Stimulated activated CD8-positive, alpha-beta memory T cell treated with anti-CD3 and anti-CD28 coated beads, Interleukin-7, amount 100 ng/mL, for 48 hours (primary cell): ENCODE results near the gene KRTAP4-9.
"Not testable (repeated sequence)": the region's sequence is repeated elsewhere in the genome, so short reads cannot be mapped to it uniquely, and the experiment has no call there.

Source experiments
- DNase-seq, 2 donors: peaks; one replicate each; pipeline ENCODE4 v3.0.0-alpha.2; 2020; ENCODE audit warnings: low read depth in 1 of 2; ENCODE audit errors: extremely low read depth in 1 of 2

The KRTAP4-9 gene

GRCh38 chr17:41096055-41096454 is 9.1 kb upstream of the KRTAP4-9 start:
- DNase-seq = no peak

GRCh38 chr17:41098042-41098441 is 7.1 kb upstream of the KRTAP4-9 start, which contains the start of gene KRTAP4-8:
Gene KRTAP4-8, minus strand, starts transcription at chr17:41098142. Its CDS starts 58 bp downstream, at chr17:41098084.
- DNase-seq = no peak

GRCh38 chr17:41098481-41098880 is 6.7 kb upstream of the KRTAP4-9 start:
- no peak for DNase-seq

- not testable (repeated sequence) for DNase-seq
Measured at GRCh38 chr17:41099682-41100480, 5.3 kb upstream of the KRTAP4-9 start.

DNA sequence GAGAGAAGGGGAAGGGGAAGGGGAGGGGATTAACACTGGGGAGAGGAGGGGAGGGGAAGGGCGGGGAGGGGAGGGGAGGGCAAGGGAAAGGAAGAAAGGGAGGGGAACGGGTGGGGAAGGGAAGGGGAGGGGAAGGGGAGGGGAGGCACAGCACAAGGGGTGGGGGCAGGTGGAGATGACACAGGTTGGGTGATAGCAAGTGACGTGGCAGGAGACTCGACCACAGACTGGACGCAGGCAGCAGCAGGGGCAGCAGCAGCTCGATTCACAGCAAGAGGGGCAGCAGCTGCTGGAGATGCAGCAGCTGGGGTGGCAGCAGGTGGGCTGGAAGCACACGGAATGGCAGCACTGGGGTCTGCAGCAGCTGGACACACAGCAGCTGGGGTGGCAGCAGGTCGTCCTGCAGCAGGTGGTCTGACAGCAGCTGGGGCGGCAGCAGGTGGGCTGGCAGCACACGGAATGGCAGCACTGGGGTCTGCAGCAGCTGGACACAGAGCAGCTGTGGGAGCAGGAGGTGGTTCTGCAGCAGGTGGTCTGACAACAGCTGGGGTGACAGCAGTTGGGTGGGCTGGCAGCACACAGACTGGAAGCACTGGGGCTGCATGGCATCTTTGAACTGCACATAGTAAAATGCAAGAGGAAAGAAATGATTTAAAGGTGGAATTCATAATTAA is 3.5 kb upstream of the KRTAP4-9 start, which contains the start of gene KRTAP4-16:
Gene KRTAP4-16 (minus strand): TSS at position 624 of the 674 bp plus-strand sequence. CDS start 0 bp downstream, at position 624.
- no peak for DNase-seq

GRCh38 chr17:41103896-41104295 is 1.3 kb upstream of the KRTAP4-9 start:
- no peak for DNase-seq

- not testable (repeated sequence) for DNase-seq
Measured at GRCh38 chr17:41104386-41105038, 677 bp upstream of the KRTAP4-9 start.

- DNase-seq = no peak
Measured at GRCh38 chr17:41107941-41108450, 2.8 kb downstream of the KRTAP4-9 start.

- not testable (repeated sequence) for DNase-seq
Measured at GRCh38 chr17:41108728-41109386, 3.7 kb downstream of the KRTAP4-9 start.

DNA sequence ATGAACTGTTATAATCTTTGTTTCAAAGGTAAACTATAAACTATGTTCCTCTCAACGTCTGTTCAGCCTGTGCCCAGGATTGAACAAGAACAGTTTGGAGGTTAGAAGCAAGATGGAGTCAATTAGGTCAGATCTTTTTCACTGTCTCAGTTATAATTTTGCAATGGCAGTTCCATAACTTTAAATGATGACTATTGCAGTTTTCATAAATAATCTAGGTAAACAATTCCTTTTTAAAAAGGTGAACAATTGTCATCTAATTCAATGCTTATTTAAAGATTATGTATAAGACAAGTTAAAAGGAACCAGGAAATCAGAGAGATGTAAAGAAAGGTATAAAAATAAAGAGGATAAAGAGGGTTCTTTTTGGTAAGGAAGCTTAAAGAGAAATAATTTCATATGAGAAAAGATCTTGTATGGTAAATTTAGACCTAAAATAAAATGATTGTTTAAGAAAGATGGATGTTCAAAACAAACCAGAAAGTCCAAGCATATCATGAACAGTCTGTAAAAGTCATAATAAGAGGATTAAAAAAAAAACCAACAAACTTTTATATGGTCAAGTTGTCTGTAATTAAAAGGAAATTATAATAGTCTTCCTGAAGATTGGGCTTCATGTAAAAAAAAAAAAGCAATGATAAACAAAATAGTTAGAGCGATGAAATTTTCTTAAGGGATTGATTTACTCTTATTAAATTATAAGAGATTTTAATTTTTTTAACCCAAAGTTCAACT is 6.1 kb downstream of the KRTAP4-9 start:
- DNase-seq = no peak

- DNase-seq = no peak
Measured at GRCh38 chr17:41116297-41116696, 11.1 kb downstream of the KRTAP4-9 start.

DNA sequence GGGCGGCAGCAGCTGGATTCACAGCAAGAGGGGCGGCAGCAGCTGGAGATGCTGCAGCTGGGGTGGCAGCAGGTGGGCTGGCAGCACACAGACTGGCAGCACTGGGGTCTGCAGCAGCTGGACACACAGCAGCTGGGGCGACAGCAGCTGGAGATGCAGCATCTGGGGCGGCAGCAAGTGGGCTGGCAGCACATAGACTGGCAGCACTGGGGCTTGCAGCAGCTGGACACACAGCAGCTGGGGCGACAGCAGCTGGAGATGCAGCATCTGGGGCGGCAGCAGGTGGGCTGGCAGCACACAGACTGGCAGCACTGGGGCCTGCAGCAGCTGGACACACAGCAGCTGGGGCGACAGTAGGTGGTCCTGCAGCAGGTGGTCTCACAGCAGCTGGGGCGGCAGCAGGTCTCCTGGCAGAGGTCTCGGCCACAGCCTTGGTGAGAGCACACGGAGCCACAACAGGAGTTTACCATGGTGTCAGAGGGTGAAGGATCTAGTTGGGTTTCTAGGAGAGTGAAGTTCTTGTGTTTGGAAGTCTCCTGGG is 12.7 kb downstream of the KRTAP4-9 start, which contains the start of gene KRTAP4-11:
Gene KRTAP4-11 (minus strand): TSS at position 528 of the 541 bp plus-strand sequence. CDS start 58 bp downstream, at position 470.
- not testable (repeated sequence) for DNase-seq

GRCh38 chr17:41118721-41119120 is 13.5 kb downstream of the KRTAP4-9 start:
- DNase-seq = no peak

DNA sequence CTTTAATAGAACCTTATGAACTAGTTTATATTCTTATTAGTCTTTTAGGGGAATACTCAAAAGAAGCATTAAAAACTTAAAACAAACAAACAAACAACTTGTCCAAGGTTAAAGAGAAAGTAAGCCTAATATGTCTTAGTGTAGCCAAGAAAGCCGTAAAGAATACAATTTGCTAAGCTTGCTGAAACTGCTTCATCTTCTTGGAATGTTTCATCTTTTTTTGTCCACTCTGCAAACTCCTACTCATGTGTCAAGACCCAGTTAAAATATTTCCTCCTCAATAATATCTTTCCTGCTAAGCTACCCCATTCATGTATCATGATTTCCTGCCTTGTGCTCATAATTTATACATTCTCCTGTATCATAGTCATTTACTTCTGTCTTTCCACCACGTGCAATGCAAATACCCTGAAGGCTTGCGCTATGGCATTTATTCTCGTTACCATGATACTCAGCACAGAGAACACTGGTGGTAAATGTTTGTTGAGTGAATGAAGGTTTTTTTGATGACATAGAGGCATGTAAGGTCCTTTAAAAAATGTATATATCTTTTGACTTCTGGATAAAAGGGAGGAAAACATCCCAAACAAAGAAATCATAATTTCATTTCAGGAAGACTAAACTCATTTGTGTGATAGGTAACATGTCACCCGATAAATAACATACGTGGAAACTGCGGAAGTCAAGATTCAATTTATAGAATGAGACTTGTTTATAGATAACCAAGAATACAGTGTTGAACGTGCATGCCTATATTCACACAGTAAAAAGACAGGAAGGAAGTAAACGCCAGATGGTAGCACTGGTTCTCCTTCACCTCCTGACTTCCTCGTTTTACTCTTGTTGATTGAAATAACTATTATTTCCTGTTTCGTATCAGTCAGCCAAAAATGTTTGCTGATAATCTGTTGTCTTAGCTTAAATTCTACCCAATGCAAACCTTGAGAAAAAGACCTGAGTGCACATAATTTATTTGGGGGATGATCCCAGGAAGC is 14.8 kb downstream of the KRTAP4-9 start:
- DNase-seq = not testable (repeated sequence)

GRCh38 chr17:41121742-41122141 is 16.6 kb downstream of the KRTAP4-9 start:
- no peak for DNase-seq

DNA sequence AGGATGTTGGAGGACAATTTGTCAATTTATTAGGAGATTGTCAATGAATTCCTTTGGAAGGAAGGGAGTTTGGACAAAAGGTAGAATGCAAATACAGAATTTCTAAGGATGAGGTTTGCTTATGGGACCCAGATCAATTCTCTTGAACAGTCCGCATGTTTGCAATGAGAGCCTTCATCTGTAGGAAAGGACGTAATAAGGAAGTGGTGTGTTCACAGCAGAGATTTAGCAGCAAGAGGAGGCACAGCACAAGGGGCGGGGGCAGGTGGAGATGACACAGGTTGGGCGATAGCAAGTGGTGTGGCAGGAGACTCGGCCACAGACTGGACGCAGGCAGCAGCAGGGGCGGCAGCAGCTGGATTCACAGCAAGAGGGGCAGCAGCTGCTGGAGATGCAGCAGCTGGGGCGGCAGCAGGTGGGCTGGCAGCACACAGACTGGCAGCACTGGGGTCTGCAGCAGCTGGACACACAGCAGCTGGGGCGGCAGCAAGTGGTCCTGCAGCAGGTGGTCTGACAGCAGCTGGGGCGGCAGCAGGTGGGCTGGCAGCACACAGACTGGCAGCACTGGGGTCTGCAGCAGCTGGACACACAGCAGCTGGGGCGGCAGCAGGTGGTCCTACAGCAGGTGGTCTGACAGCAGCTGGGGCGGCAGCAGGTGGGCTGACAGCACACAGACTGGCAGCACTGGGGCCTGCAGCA is 18.3 kb downstream of the KRTAP4-9 start:
- DNase-seq = not testable (repeated sequence)

DNA sequence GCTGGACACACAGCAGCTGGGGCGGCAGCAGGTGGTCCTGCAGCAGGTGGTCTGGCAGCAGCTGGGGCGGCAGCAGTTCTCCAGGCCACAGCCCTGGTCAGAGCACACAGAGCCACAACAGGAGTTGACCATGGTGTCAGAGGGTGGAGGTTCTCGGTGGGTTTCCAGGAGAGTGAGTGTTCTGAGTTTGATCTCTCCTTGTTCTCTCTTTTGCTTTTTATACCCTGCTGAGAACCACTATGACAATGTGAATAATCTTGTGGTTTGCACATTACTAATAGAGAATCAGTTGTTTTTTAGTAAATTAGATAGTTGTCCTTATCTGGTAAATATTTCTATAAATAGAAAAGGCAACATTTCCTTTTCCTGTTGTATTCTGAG is 18.8 kb downstream of the KRTAP4-9 start, which contains the start of gene KRTAP4-12:
Gene KRTAP4-12 (minus strand): TSS at position 192 of the 381 bp plus-strand sequence. CDS start 60 bp downstream, at position 132.
- DNase-seq = not testable (repeated sequence)

GRCh38 chr17:41125064-41125463 is 19.9 kb downstream of the KRTAP4-9 start:
- no peak for DNase-seq
